Inferior parietal cortex (tissue), 1 donor: ENCODE data around the gene TMEM82.

Experiments used
- DNase-seq: peaks from one replicate; pipeline ENCODE4 v3.0.0-alpha.2; 2016; ENCODE audit errors: extremely low spot score

The TMEM82 gene

GRCh38 chr1:15785683-15786082 is 43.4 kb downstream of the TMEM82 start:
- DNase-seq, result no peak

- no peak for DNase-seq
Observed at GRCh38 chr1:15786581-15786980, 44.3 kb downstream of the TMEM82 start.

- DNase-seq, result no peak
Observed at GRCh38 chr1:15788624-15789301, 46.5 kb downstream of the TMEM82 start.

- DNase-seq, result no peak
Observed at GRCh38 chr1:15796086-15796462, 53.8 kb downstream of the TMEM82 start.
